H1 (cell line): ENCODE data around the gene CD68. TPM values are rescaled to one million over a fixed set of nuclear protein-coding genes. Genes with fewer than 3 reads are reported as not detected.

Experiments used
- CTCF ChIA-PET: fragments of 300-600 bp; sonication (Branson Sonifier 250); formaldehyde crosslinking; loops from one replicate; lab custom pipeline; 2021; ENCODE audit not compliant: partially characterized antibody; lab: Charles Lee
- POLR2A ChIA-PET: fragments of 300-600 bp; sonication (Branson Sonifier 250); formaldehyde crosslinking; loops from one replicate; lab custom pipeline; 2021; ENCODE audit warnings: inconsistent platforms; ENCODE audit not compliant: partially characterized antibody; lab: Charles Lee
- DNase-seq, 2 experiments: peaks; one replicate each; pipeline versions ENCODE4 v3.0.0 to v3.0.0-alpha.2; 2010 to 2022; ENCODE audit warnings: low spot score in 2 of 2, low read depth in 1 of 2, mixed read lengths in 1 of 2
- FAIRE-seq: peaks from 2 replicates; lab custom pipeline; 2011; peaks lifted over from hg19 to GRCh38; lab: Jason Lieb, UNC
- H2AFZ ChIP-seq: 2 replicates; pipeline ENCODE4 v1.8.1; 2012; ENCODE audit warnings: low read length, inconsistent platforms
- H2AK5ac ChIP-seq: 2 replicates; pipeline ENCODE4 v1.6.1; 2013; ENCODE audit warnings: low read depth, low read length
- H2BK120ac ChIP-seq: replicated peaks from 2 replicates; pipeline ENCODE3; 2013; ENCODE audit warnings: low read depth, low read length, inconsistent platforms
- H2BK12ac ChIP-seq: 2 replicates; pipeline ENCODE4 v1.6.1; 2013; ENCODE audit warnings: low read depth, low read length
- H2BK15ac ChIP-seq: 2 replicates; pipeline ENCODE4 v1.6.1; 2013; ENCODE audit warnings: low read length
- H2BK20ac ChIP-seq: 2 replicates; pipeline ENCODE4 v1.6.1; 2013; ENCODE audit warnings: low read length
- H2BK5ac ChIP-seq: 2 replicates; pipeline ENCODE4 v1.6.1; 2013; ENCODE audit warnings: low read depth, low read length
- H3K14ac ChIP-seq: 2 replicates; pipeline ENCODE4 v1.6.1; 2013; ENCODE audit warnings: inconsistent platforms; ENCODE audit not compliant: insufficient read length
- H3K18ac ChIP-seq: 2 replicates; pipeline ENCODE4 v1.6.1; 2013; ENCODE audit warnings: low read length; ENCODE audit errors: extremely low read depth
- H3K23ac ChIP-seq: 2 replicates; pipeline ENCODE4 v1.6.1; 2013; ENCODE audit warnings: inconsistent platforms; ENCODE audit not compliant: insufficient read length
- H3K23me2 ChIP-seq: 2 replicates; pipeline ENCODE4 v1.6.1; 2013; ENCODE audit warnings: low read depth, low read length
- H3K27ac ChIP-seq: 2 replicates; pipeline ENCODE4 v1.6.1; 2011; ENCODE audit warnings: low read depth, low read length, inconsistent platforms
- H3K27me3 ChIP-seq, 4 experiments: replicated peaks in 1 of 4; 1 replicate in 1 of 4; 2 replicates in 3 of 4; pipeline versions ENCODE4 v1.6.1 to v1.8.1; 2011 to 2013; ENCODE audit warnings: low read length in 3 of 4, mild to moderate bottlenecking in 3 of 4, inconsistent platforms in 2 of 4, mixed read lengths in 2 of 4, moderate library complexity in 1 of 4; ENCODE audit not compliant: control insufficient read depth in 3 of 4, insufficient read depth in 3 of 4; ENCODE audit errors: extremely low read depth in 1 of 4
- H3K36me3 ChIP-seq, 4 experiments: 2 replicates each; pipeline versions ENCODE4 v1.6.1 to v1.8.1; 2011 to 2013; ENCODE audit warnings: mild to moderate bottlenecking in 4 of 4, low read length in 3 of 4, moderate library complexity in 2 of 4, control low read depth in 1 of 4, inconsistent platforms in 1 of 4; ENCODE audit not compliant: insufficient read depth in 4 of 4, control insufficient read depth in 2 of 4
- H3K4ac ChIP-seq: replicated peaks from 2 replicates; pipeline ENCODE3; 2013; ENCODE audit warnings: low read length, low read depth, mixed read lengths, inconsistent platforms; ENCODE audit not compliant: insufficient read length
- H3K4me1 ChIP-seq, 4 experiments: replicated peaks in 1 of 4; 1 replicate in 1 of 4; 2 replicates in 3 of 4; pipeline versions ENCODE4 v1.6.1 to v1.8.1; 2011 to 2013; ENCODE audit warnings: low read length in 3 of 4, inconsistent platforms in 2 of 4, mixed read lengths in 1 of 4; ENCODE audit not compliant: insufficient read depth in 4 of 4, control insufficient read depth in 3 of 4
- H3K4me2 ChIP-seq, 2 experiments: 2 replicates each; pipeline versions ENCODE4 v1.6.1 to v1.8.1; 2011 to 2013; ENCODE audit warnings: low read depth in 2 of 2, low read length in 2 of 2, control low read depth in 1 of 2, inconsistent platforms in 1 of 2, mild to moderate bottlenecking in 1 of 2; ENCODE audit not compliant: insufficient read depth in 1 of 2
- H3K4me3 ChIP-seq, 4 experiments: fragments of 200-600, 300-600 bp in 1 of 4; sonication (generic), shearing (Covaris generic), sonication (Bioruptor Twin) in 1 of 4; 2 replicates each; pipeline versions ENCODE4 v1.5.1 to v1.8.1; 2011 to 2016; ENCODE audit warnings: low read length in 4 of 4, low read depth in 3 of 4, control low read depth in 2 of 4, inconsistent platforms in 2 of 4, mild to moderate bottlenecking in 2 of 4, mixed read lengths in 1 of 4, moderate library complexity in 1 of 4; ENCODE audit not compliant: insufficient read depth in 2 of 4; ENCODE audit errors: extremely low read depth in 1 of 4
- H3K56ac ChIP-seq: replicated peaks from 2 replicates; pipeline ENCODE3; 2013; ENCODE audit warnings: low read depth, mild to moderate bottlenecking, mixed read lengths, low read length, inconsistent platforms; ENCODE audit not compliant: insufficient read length
- H3K79me1 ChIP-seq: 2 replicates; pipeline ENCODE4 v1.6.1; 2013; ENCODE audit warnings: low read depth, low read length, control low read depth
- H3K79me2 ChIP-seq, 2 experiments: 2 replicates each; pipeline versions ENCODE4 v1.6.1 to v1.8.1; 2012 to 2013; ENCODE audit warnings: low read length in 2 of 2, mild to moderate bottlenecking in 2 of 2, inconsistent platforms in 1 of 2; ENCODE audit not compliant: insufficient read depth in 2 of 2, control insufficient read depth in 1 of 2
- H3K9ac ChIP-seq, 4 experiments: replicated peaks in 1 of 4; 1 replicate in 1 of 4; 2 replicates in 3 of 4; pipeline versions ENCODE4 v1.6.1 to v1.8.1; 2011 to 2013; ENCODE audit warnings: low read depth in 3 of 4, low read length in 3 of 4, control low read depth in 2 of 4, mild to moderate bottlenecking in 2 of 4, moderate library complexity in 2 of 4, inconsistent platforms in 1 of 4; ENCODE audit errors: extremely low read depth in 1 of 4
- H3K9me3 ChIP-seq, 2 experiments: 2 replicates each; pipeline versions ENCODE4 v1.6.1 to v1.8.1; 2012 to 2013; ENCODE audit warnings: mild to moderate bottlenecking in 2 of 2, moderate library complexity in 2 of 2, control low read depth in 1 of 2, inconsistent platforms in 1 of 2, low read depth in 1 of 2, low read length in 1 of 2, mixed read lengths in 1 of 2; ENCODE audit not compliant: insufficient read depth in 2 of 2
- H4K20me1 ChIP-seq, 2 experiments: replicated peaks in 1 of 2; 2 replicates each; pipeline versions ENCODE3 to v1.8.1; 2011 to 2013; ENCODE audit warnings: inconsistent platforms in 2 of 2, low read length in 2 of 2, mild to moderate bottlenecking in 1 of 2; ENCODE audit not compliant: insufficient read depth in 2 of 2, control insufficient read depth in 1 of 2
- H4K5ac ChIP-seq: 2 replicates; pipeline ENCODE4 v1.6.1; 2013; ENCODE audit warnings: low read length, low read depth, mixed read lengths, inconsistent platforms; ENCODE audit not compliant: insufficient read length
- H4K8ac ChIP-seq: 2 replicates; pipeline ENCODE4 v1.8.0; 2013; ENCODE audit warnings: mild to moderate bottlenecking, moderate library complexity, low read length, inconsistent platforms; ENCODE audit not compliant: insufficient read depth; ENCODE audit errors: extremely low read depth
- H4K91ac ChIP-seq: replicated peaks from 2 replicates; pipeline ENCODE3; 2013; ENCODE audit warnings: low read length, mixed read lengths, inconsistent platforms; ENCODE audit not compliant: insufficient read length
- CHD2 ChIP-seq: IDR thresholded peaks from 2 replicates; pipeline ENCODE4 v1.6.1; 2012; ENCODE audit warnings: low read length, improper control_type of control experiment
- MAFK ChIP-seq: IDR thresholded peaks from 2 replicates; pipeline ENCODE4 v1.6.1; 2012; ENCODE audit warnings: low read depth, mild to moderate bottlenecking, improper control_type of control experiment, low read length
- MAX ChIP-seq: IDR thresholded peaks from 2 replicates; pipeline ENCODE4 v1.6.1; 2012; ENCODE audit warnings: inconsistent platforms
- NRF1 ChIP-seq: IDR thresholded peaks from 2 replicates; pipeline ENCODE4 v1.6.1; 2011; ENCODE audit warnings: mild to moderate bottlenecking, low read depth, low read length, improper control_type of control experiment
- RAD21 ChIP-seq, 2 experiments: IDR thresholded peaks in 1 of 2; conservative IDR thresholded peaks in 1 of 2; 2 replicates each; pipeline ENCODE4 v1.6.1; 2011; ENCODE audit warnings: low read depth in 2 of 2, low read length in 2 of 2, improper control_type of control experiment in 1 of 2, inconsistent platforms in 1 of 2, mild to moderate bottlenecking in 1 of 2, moderate library complexity in 1 of 2
- SIN3A ChIP-seq, 2 experiments: IDR thresholded peaks in 1 of 2; conservative IDR thresholded peaks in 1 of 2; 2 replicates each; pipeline ENCODE4 v1.6.1; 2011 to 2012; ENCODE audit warnings: low read length in 2 of 2, improper control_type of control experiment in 1 of 2, low read depth in 1 of 2, mild to moderate bottlenecking in 1 of 2
- SIX5 ChIP-seq: IDR thresholded peaks from 2 replicates; pipeline ENCODE4 v1.6.1; 2011; ENCODE audit warnings: mild to moderate bottlenecking, low read depth, low read length
- WGBS, 2 experiments: shearing (Covaris generic) in 1 of 2; methylation state at CpG; one replicate each; pipeline versions ENCODE4 v1.1.6 to v1.1.7; 2013 to 2015; ENCODE audit warnings: low lambda C conversion rate in 2 of 2, mixed read lengths in 2 of 2, inconsistent platforms in 1 of 2, low coverage in 1 of 2, missing lambda C conversion rate in 1 of 2; ENCODE audit not compliant: insufficient replicate concordance in 2 of 2, insufficient coverage in 1 of 2, insufficient read length in 1 of 2; ENCODE audit errors: extremely low coverage in 1 of 2, missing lambda C conversion rate in 1 of 2; 5-methylcytosine and 5-hydroxymethylcytosine counted together
- long read RNA-seq, 2 experiments: library from RNA in 1 of 2; library from capped mRNA in 1 of 2; stranded (forward); transcript quantifications; one replicate each; pipeline ENCODE4 v2.0.0, GENCODE V29; 2021; ENCODE audit warnings: inconsistent platforms in 1 of 2
- polyA minus RNA-seq, 3 experiments: library from RNA; depleted of rRNA, polyadenylated mRNA; stranded (reverse); fragments of >200 nt; gene quantifications; 1 replicate in 2 of 3; 2 replicates in 1 of 3; pipeline ENCODE4 v1.2.3, GENCODE V29; 2011
- polyA plus RNA-seq, 7 experiments: library from polyadenylated mRNA; depleted of rRNA in 3 of 7; stranded (reverse) in 5 of 7; unstranded in 2 of 7; fragments of >200 nt in 5 of 7; fragments of 200-250 nt in 2 of 7; gene quantifications; 1 replicate in 5 of 7; 2 replicates in 1 of 7; 4 replicates in 1 of 7; pipeline versions ENCODE4 v1.2.1 to v1.2.3, GENCODE V29; 2011 to 2013; ENCODE audit warnings: missing spikeins in 2 of 7, mixed read lengths in 2 of 7
- total RNA-seq: library from RNA; stranded (reverse); fragmentation: NEBNext Ultra II Directional; extraction: Animal tissue kit (Norgen Biotek cat#: 25700); gene quantifications from 2 replicates; pipeline ENCODE4 v1.2.1, GENCODE V29; 2021

Gene CD68
- total RNA-seq (0.31 TPM in 1 of 2 replicates, not detected in the other), polyA plus RNA-seq (2011; rRNA removed) (0.18 and 0.35 TPM in 2 replicates), polyA minus RNA-seq (2011; rRNA and poly(A)+ RNA removed) (0.83 and 1.8 TPM in 2 replicates)
- 0.22 TPM for polyA plus RNA-seq (2011; cell fraction: cytosol; rRNA removed)
- 0.66 TPM for polyA plus RNA-seq (2011; cell fraction: nucleus; rRNA removed)
- polyA plus RNA-seq (2012, experiment 1 of 2): 0.32 to 0.34 TPM in 2 of 4 replicates, not detected in the others
- not detected for polyA plus RNA-seq (2012, experiment 2 of 2)
- 0.16 TPM for polyA plus RNA-seq (2013, experiment 1 of 2)
- 0.18 TPM for polyA plus RNA-seq (2013, experiment 2 of 2)
- not detected for polyA minus RNA-seq (2011; cell fraction: cytosol; rRNA and poly(A)+ RNA removed)
- polyA minus RNA-seq (2011; cell fraction: nucleus; rRNA and poly(A)+ RNA removed): not detected
- long read RNA-seq, experiment 1, partial matches to known transcripts: 2 of 3 reads
- long read RNA-seq, experiment 1, other reads (novel, unspliced or antisense): 0 of 3 reads
- long read RNA-seq, experiment 2: 0 reads

GRCh38 chr17:7579001-7579833, at the start of gene CD68:
CD68 (plus strand) TSS chr17:7579638; CDS start chr17:7579678, 40 bp downstream.
- H3K56ac ChIP-seq: no peak within 1 kb of the TSS
- no peak within 1 kb of the TSS for H2AFZ ChIP-seq
- peaks cover 22 to 25% of the 10 kb centered on the region in 2 experiments for H4K20me1 ChIP-seq
- H3K27me3 ChIP-seq: no peaks in the 10 kb centered on the region
- no peak for FAIRE-seq
- H4K5ac ChIP-seq: no peak within 1 kb of the TSS
- WGBS, 2 experiments: 51% methylated on average over 7 of the region's 7 CpGs; no CpG with 5 or more reads in 1 of the 2 experiments
- peak within 1 kb of the TSS; percentile 17; the same call in 1 of the 2 replicates for H2BK12ac ChIP-seq
- H3K4me1 ChIP-seq: peaks cover 4 to 16% (median 11%) of the 10 kb centered on the region in 4 experiments; a peak in 6 of 7 replicates
- ChIA-PET POLR2A (interaction anchor here (0.8 to 37.5 kb wide), 20 partner anchors 3 to 337 kb away, joined by 3 to 1144 read pairs (median 5); partner anchors contain the start of genes ATP1B2, CD68, FXR2 and GABARAP), CTCF (interaction anchor here (1.0 to 3.0 kb wide), 5 partner anchors 10 to 109 kb away, joined by 3 to 15 read pairs (median 4); partner anchors contain the start of genes SOX15, TP53 and WRAP53)
- no peak within 1 kb of the TSS for H3K18ac ChIP-seq
- peaks cover 12 to 22% of the 10 kb centered on the region in 2 experiments for H3K79me2 ChIP-seq
- H2BK120ac ChIP-seq: no peak within 1 kb of the TSS
- H2BK15ac ChIP-seq: 0 out of 2 replicates have a peak within 1 kb of the TSS, but pooled peaks have one; percentile 63
- H3K14ac ChIP-seq: no peak within 1 kb of the TSS
- H4K91ac ChIP-seq: no peak within 1 kb of the TSS
- peak within 1 kb of the TSS; percentile 18 for H3K27ac ChIP-seq
- no peak within 1 kb of the TSS for H3K9ac ChIP-seq
- H3K4ac ChIP-seq: no peak within 1 kb of the TSS
- 0 out of 4 replicates have a peak within 1 kb of the TSS, but pooled peaks of 1 of the 2 experiments have one; percentile 14 for H3K4me2 ChIP-seq
- peaks cover 8% of the 10 kb centered on the region; the same call in 1 of the 2 replicates for H3K23me2 ChIP-seq
- no peak within 1 kb of the TSS; the same call in 1 of the 2 replicates for H4K8ac ChIP-seq
- peaks cover 7% of the 10 kb centered on the region; the same call in 1 of the 2 replicates for H3K79me1 ChIP-seq
- peaks cover 38 to 49% (median 44%) of the 10 kb centered on the region in 4 experiments for H3K36me3 ChIP-seq
- H3K23ac ChIP-seq: no peak within 1 kb of the TSS
- peak within 1 kb of the TSS; percentile 40; the same call in 1 of the 2 replicates for H2BK20ac ChIP-seq
- H3K4me3 ChIP-seq: no peak within 1 kb of the TSS
- DNase-seq: peak in 1 of 2 experiments; percentile 77
- H2AK5ac ChIP-seq: no peak within 1 kb of the TSS; the same call in 1 of the 2 replicates
- H2BK5ac ChIP-seq: peak within 1 kb of the TSS; percentile 56
- H3K9me3 ChIP-seq: no peaks in the 10 kb centered on the region
- peak; percentile 8 for TF ChIP-seq CHD2
- TF ChIP-seq MAFK: no peak
- no peak for TF ChIP-seq NRF1
- no peak for TF ChIP-seq RAD21 (IDR thresholded peaks at IDR 0.05 in 1 of 2, conservative IDR thresholded peaks at IDR 0.05 in 1 of 2; ENCODE audit: low read depth in 2 of 2, low read length in 2 of 2)
- TF ChIP-seq SIX5: no peak
- TF ChIP-seq MAX: peak; percentile 33; the same call in 1 of the 2 replicates
- peak; percentile 46 to 88; a peak in 2 of 4 replicates for TF ChIP-seq SIN3A (conservative IDR thresholded peaks at IDR 0.05 in 1 of 2, IDR thresholded peaks at IDR 0.05 in 1 of 2; ENCODE audit: low read depth in 1 of 2, low read length in 2 of 2)
